CD4-positive, CD25-positive, alpha-beta regulatory T cell (primary cell): ENCODE measurements around the gene MARCHF7. TPM values are rescaled to one million over a fixed set of nuclear protein-coding genes. Genes with fewer than 3 reads are reported as not detected.
"Not testable (repeated sequence)": the region's sequence is repeated elsewhere in the genome, so short reads cannot be mapped to it uniquely, and the experiment has no call there.

Source experiments
- ATAC-seq, 2 donors: fragments of 150-1000 bp; cut with Tn5 transposase; one replicate each; pipeline ENCODE4 v1.10.0; 2021; ENCODE audit warnings: low read depth in 2 of 2, moderate number of reproducible peaks in 2 of 2, moderate library complexity in 1 of 2
- DNase-seq, 3 donors: peaks; one replicate each; pipeline versions ENCODE4 v3.0.0 to v3.0.0-alpha.2; 2012 to 2022; ENCODE audit warnings: mixed read lengths in 1 of 3
- H3K27ac ChIP-seq: one replicate; pipeline ENCODE4 v1.7.0; 2013; ENCODE audit warnings: mild to moderate bottlenecking, low read length; ENCODE audit not compliant: insufficient read depth, poor library complexity, severe bottlenecking
- H3K27me3 ChIP-seq: one replicate; pipeline ENCODE4 v1.7.0; 2013; ENCODE audit warnings: low read length; ENCODE audit not compliant: control insufficient read depth, insufficient read depth
- H3K36me3 ChIP-seq: one replicate; pipeline ENCODE4 v1.7.0; 2013; ENCODE audit warnings: mild to moderate bottlenecking, low read length, moderate library complexity; ENCODE audit not compliant: control insufficient read depth, insufficient read depth
- H3K4me1 ChIP-seq: 2 replicates; pipeline ENCODE4 v1.7.0; 2013; ENCODE audit warnings: mild to moderate bottlenecking, low read length; ENCODE audit not compliant: insufficient read depth, control insufficient read depth, poor library complexity, severe bottlenecking
- H3K4me3 ChIP-seq: one replicate; pipeline ENCODE4 v1.7.0; 2013; ENCODE audit warnings: low read depth, mild to moderate bottlenecking, low read length, moderate library complexity
- H3K9me3 ChIP-seq, 2 experiments: 1 replicate in 1 of 2; 2 replicates in 1 of 2; pipeline ENCODE4 v1.7.0; 2013; ENCODE audit warnings: low read length in 2 of 2, mild to moderate bottlenecking in 1 of 2, moderate library complexity in 1 of 2; ENCODE audit not compliant: control insufficient read depth in 2 of 2
- H3K27ac Mint-ChIP-seq, 3 donors: one replicate each; pipeline ENCODE4 v1.8.0; 2020 to 2022; ENCODE audit warnings: mild to moderate bottlenecking in 3 of 3, mixed read lengths in 3 of 3, moderate library complexity in 2 of 3
- H3K27me3 Mint-ChIP-seq: one replicate; pipeline ENCODE4 v1.8.0; 2022; ENCODE audit warnings: mild to moderate bottlenecking, mixed read lengths
- H3K36me3 Mint-ChIP-seq: one replicate; pipeline ENCODE4 v1.8.0; 2020; ENCODE audit warnings: mixed read lengths
- H3K4me1 Mint-ChIP-seq, 4 donors: one replicate each; pipeline ENCODE4 v1.8.0; 2020 to 2022; ENCODE audit warnings: mixed read lengths in 4 of 4, mild to moderate bottlenecking in 1 of 4
- H3K4me3 Mint-ChIP-seq, 4 donors: one replicate each; pipeline ENCODE4 v1.8.0; 2020 to 2022; ENCODE audit warnings: mild to moderate bottlenecking in 4 of 4, mixed read lengths in 4 of 4, moderate library complexity in 3 of 4
- H3K9me3 Mint-ChIP-seq, 7 donors: one replicate each; pipeline ENCODE4 v1.8.0; 2020 to 2022; ENCODE audit warnings: mixed read lengths in 7 of 7, mild to moderate bottlenecking in 3 of 7, moderate library complexity in 2 of 7
- polyA plus RNA-seq, 4 donors: library from polyadenylated mRNA; unstranded; fragments of 300-500 nt; fragmentation: Illumina TruSeq; gene quantifications; one replicate each; pipeline ENCODE4 v1.2.3, GENCODE V29; 2021
- total RNA-seq: library from RNA; stranded (reverse); gene quantifications from one replicate; pipeline ENCODE4 v1.2.3, GENCODE V29; 2022

Gene MARCHF7
- total and polyA plus RNA-seq, 5 donors from 2014 or later: 88.2 to 253 (median 222) TPM

DNA sequence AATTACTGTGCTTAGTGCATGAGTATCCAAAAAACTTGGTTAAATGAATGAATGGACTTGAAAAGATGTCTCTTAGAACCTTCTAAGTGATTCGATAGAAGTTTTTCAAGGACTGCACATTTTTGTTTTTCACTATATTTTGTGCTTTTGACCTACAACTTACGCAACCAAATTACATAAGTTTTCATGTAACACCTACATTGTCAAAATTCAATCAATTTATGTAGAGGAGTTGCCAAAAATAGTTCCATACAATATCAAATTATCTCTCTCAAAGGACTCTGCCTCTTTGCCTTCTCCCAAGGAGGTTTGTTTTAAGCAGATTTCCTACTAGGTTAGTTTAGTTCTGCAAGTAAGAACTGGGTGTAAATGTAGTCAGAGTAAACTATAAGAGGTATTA is 10.3 kb downstream of the MARCHF7 start:
- peak overlapping the region; percentile 34 to 72 (median 52) for H3K4me3 Mint-ChIP-seq
- DNase-seq (no peak), ATAC-seq (no peak)
- no peaks in the 10 kb centered on the region for H3K27me3 Mint-ChIP-seq
- H3K27me3 ChIP-seq: no peaks in the 10 kb centered on the region
- peaks cover 47% of the 10 kb centered on the region for H3K36me3 ChIP-seq
- no peak overlapping the region for H3K27ac ChIP-seq
- peak overlapping the region in 2 of 3 donors; percentile 17 to 78 for H3K27ac Mint-ChIP-seq
- peaks cover 54 to 95% (median 76%) of the 10 kb centered on the region in 4 donors for H3K4me1 Mint-ChIP-seq
- peaks cover 54% of the 10 kb centered on the region for H3K4me1 ChIP-seq
- H3K36me3 Mint-ChIP-seq: peaks cover 34% of the 10 kb centered on the region
- H3K4me3 ChIP-seq: peak overlapping the region; percentile 42
- H3K9me3 ChIP-seq: no peaks in the 10 kb centered on the region
- H3K9me3 Mint-ChIP-seq: peaks cover 0 to 5% (median 0%) of the 10 kb centered on the region in 7 donors

DNA sequence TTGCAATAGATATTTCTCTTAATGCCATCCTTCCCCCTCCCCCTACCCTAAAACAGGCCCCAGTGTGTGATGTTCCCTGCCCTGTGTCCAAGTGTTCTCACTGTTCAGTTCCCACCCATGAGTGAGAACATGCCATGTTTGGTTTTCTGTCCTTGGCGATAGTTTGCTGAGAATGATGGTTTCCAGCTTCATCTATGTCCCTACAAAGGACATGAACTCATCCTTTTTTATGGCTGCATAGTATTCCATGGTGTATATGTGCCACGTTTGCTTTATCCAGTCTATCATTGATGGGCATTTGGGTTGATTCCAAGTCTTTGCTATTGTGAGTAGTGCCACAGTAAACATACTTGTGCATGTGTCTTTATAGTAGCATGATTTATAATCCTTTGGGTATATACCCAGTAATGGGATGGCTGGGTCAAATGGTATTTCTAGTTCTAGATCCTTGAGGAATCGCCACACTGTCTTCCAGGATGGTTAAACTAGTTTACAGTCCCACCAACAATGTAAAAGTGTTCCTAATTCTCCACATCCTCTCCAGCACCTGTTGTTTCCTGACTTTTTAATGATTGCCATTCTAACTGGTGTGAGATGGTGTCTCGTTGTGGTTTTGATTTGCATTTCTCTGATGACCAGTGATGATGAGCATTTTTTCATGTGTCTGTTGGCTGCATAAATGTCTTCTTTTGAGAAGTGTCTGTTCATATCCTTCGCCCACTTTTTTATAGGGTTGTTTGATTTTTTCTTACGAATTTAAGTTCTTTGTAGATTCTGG is 12.7 kb downstream of the MARCHF7 start:
- not testable (repeated sequence) for H3K9me3 Mint-ChIP-seq, H3K9me3 ChIP-seq, DNase-seq, H3K27ac ChIP-seq, ATAC-seq, H3K27me3 ChIP-seq, H3K27me3 Mint-ChIP-seq, H3K4me3 ChIP-seq
- Histone ChIP-seq H3K4me1 (peaks cover 37% of the 10 kb centered on the region), H3K36me3 (peaks cover 46% of the 10 kb centered on the region)
- H3K4me3 Mint-ChIP-seq: peak overlapping the region in 2 of 4 donors; percentile 49 to 73
- H3K27ac Mint-ChIP-seq: peak overlapping the region in 1 of 3 donors; percentile 29
- H3K36me3 Mint-ChIP-seq: peaks cover 33% of the 10 kb centered on the region
- H3K4me1 Mint-ChIP-seq: peaks cover 59 to 92% (median 79%) of the 10 kb centered on the region in 4 donors

DNA sequence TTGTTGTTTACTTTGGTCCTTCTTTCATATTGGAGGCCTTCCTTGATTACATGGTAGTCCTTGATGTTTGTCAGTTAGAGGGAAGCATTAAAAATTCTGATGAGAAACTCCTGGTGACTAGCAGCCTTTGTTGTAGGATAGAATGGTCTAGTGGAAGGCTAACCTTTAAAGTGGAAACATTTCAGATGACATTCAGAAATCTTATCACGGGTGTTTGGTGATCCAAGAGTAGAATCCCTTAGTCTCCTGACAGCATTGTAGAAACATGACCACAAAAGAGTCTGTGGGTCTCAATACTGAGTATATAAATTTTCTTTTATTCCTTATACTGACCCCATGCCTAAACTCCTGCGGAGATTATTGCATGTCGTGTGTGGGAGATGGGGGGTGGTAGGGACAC is 13.4 kb downstream of the MARCHF7 start:
- Mint-ChIP-seq H3K4me1 (peaks cover 60 to 90% (median 75%) of the 10 kb centered on the region in 4 donors), H3K4me3 (peak overlapping the region in 3 of 4 donors; percentile 24 to 73 (median 29)), H3K27me3 (no peaks in the 10 kb centered on the region), H3K36me3 (peaks cover 35% of the 10 kb centered on the region), H3K27ac (peak overlapping the region in 1 of 3 donors; percentile 29), H3K9me3 (peaks cover 0 to 5% (median 0%) of the 10 kb centered on the region in 7 donors)
- no peak for DNase-seq
- Histone ChIP-seq H3K36me3 (peaks cover 49% of the 10 kb centered on the region), H3K4me1 (peaks cover 34% of the 10 kb centered on the region), H3K9me3 (no peaks in the 10 kb centered on the region), H3K4me3 (peak overlapping the region; percentile 26), H3K27me3 (no peaks in the 10 kb centered on the region), H3K27ac (no peak overlapping the region)
- ATAC-seq: no peak

DNA sequence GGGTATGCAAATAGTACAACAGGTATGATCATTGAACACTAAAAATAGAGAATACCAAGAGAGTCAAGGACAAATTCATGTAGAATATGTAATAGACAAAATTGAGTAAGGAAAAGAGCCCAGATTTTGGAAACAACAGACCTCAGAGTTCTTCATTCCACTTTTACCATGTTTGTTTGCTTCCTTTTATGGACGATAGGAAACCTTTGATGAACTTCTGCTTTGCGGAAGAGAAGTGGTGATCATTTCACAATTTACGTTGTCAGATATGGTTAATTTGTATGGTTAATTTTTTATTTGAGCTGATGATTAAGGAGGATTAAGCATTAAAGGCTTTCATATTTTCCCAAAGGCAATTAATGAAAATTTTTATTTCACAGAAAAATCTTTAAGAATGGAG is 16.3 kb downstream of the MARCHF7 start:
- Mint-ChIP-seq H3K36me3 (peaks cover 41% of the 10 kb centered on the region), H3K4me1 (peaks cover 43 to 71% (median 55%) of the 10 kb centered on the region in 4 donors)

DNA sequence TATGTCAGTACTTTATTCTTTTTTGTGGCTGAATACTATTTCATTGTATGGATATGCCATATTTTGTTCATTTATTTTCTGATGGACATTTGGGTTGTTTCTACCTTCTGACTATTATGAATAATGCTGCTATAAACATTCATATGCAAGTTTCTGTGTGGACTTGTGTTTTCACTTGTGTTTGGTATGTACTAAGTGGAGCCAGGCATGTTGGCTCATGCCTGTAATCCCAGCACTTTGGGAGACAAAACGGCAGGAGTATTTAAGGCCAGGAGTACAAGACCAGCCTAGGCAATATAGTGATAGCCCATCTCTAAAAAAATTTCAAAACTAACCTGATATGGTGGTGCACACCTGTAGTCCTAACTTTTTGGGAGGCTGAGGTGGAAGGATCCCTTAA is 23.3 kb downstream of the MARCHF7 start:
- Histone ChIP-seq H3K4me1 (no peaks in the 10 kb centered on the region), H3K36me3 (peaks cover 77% of the 10 kb centered on the region), H3K27me3 (no peaks in the 10 kb centered on the region), H3K27ac (no peak overlapping the region), H3K9me3 (no peaks in the 10 kb centered on the region), H3K4me3 (no peak overlapping the region)
- Mint-ChIP-seq H3K9me3 (no peaks in the 10 kb centered on the region), H3K4me3 (no peak overlapping the region), H3K36me3 (peaks cover 38% of the 10 kb centered on the region), H3K27ac (peak overlapping the region in 1 of 3 donors; percentile 20), H3K4me1 (peaks cover 31 to 57% (median 43%) of the 10 kb centered on the region in 4 donors), H3K27me3 (no peaks in the 10 kb centered on the region)
- ATAC-seq: no peak
- no peak for DNase-seq

More for the DNA sequence above, 16.3 kb downstream of the MARCHF7 start:
- Histone ChIP-seq H3K27ac (no peak overlapping the region), H3K36me3 (peaks cover 60% of the 10 kb centered on the region), H3K4me1 (peaks cover 5% of the 10 kb centered on the region), H3K9me3 (no peaks in the 10 kb centered on the region), H3K4me3 (no peak overlapping the region), H3K27me3 (no peaks in the 10 kb centered on the region)
- peaks cover 0 to 5% (median 0%) of the 10 kb centered on the region in 7 donors for H3K9me3 Mint-ChIP-seq
- DNase-seq (no peak), ATAC-seq (no peak)
- peak overlapping the region in 1 of 3 donors; percentile 16 for H3K27ac Mint-ChIP-seq
- H3K4me3 Mint-ChIP-seq: peak overlapping the region in 1 of 4 donors; percentile 23
- no peaks in the 10 kb centered on the region for H3K27me3 Mint-ChIP-seq

DNA sequence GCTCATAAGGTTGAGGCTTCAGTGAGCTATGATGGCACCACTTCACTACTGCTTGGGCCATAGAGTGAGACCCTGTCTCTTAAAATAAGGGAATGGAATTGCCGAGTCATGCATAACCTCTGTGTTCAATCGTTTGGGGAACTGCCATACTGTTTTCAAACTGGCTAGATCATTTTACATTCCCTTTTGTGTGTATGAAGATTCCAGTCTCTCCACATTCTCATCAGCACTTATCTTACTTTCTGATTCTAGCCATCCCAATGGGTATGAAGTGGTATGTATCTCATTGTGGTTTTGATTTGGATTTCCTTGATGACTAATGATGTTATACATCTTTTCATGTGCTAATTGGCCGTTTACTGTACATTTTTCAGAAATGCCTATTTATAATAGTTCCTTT is 23.7 kb downstream of the MARCHF7 start:
- H3K27me3 ChIP-seq: no peaks in the 10 kb centered on the region
- Mint-ChIP-seq H3K4me3 (no peak overlapping the region), H3K27ac (peak overlapping the region in 1 of 3 donors; percentile 20), H3K9me3 (no peaks in the 10 kb centered on the region), H3K27me3 (no peaks in the 10 kb centered on the region), H3K36me3 (peaks cover 35% of the 10 kb centered on the region), H3K4me1 (peaks cover 31 to 57% (median 43%) of the 10 kb centered on the region in 4 donors)
- H3K9me3 ChIP-seq: no peaks in the 10 kb centered on the region
- H3K36me3 ChIP-seq: peaks cover 73% of the 10 kb centered on the region
- no peak for DNase-seq
- no peaks in the 10 kb centered on the region for H3K4me1 ChIP-seq
- ATAC-seq: no peak
- no peak overlapping the region for H3K4me3 ChIP-seq
- H3K27ac ChIP-seq: no peak overlapping the region

DNA sequence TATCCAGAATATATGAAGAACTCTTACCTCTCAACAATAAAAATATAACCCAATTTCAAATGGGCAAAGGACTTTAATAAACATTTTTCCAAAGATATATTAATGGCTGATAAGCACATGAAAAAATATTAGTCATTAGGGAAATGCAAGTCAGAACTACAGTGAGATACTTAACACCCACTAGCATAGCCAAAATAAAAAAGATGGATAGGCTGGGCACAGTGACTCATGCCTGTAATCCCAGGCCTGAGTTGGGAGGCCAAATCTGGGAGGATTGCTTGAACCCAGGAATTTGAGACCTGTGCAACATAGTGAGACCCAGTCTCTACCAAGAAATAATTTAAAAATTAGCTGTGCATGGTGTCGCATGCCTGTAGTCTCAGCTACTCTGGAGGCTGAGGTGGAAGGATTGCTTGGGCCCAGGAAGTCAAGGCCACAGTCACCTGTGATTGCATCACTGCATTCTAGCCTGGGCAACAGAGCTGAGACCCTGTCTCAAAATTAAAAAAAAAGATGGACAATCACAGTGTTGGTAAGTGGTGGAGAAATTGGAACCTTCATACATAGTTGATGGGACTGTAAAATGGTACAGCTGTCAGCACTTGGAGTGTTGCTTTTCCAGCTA is 25.1 kb downstream of the MARCHF7 start:
- H3K9me3 ChIP-seq: no peaks in the 10 kb centered on the region
- no peaks in the 10 kb centered on the region for H3K27me3 Mint-ChIP-seq
- peaks cover 67% of the 10 kb centered on the region for H3K36me3 ChIP-seq
- ATAC-seq (no peak), DNase-seq (no peak)
- H3K4me1 ChIP-seq: no peaks in the 10 kb centered on the region
- no peaks in the 10 kb centered on the region for H3K9me3 Mint-ChIP-seq
- H3K4me3 Mint-ChIP-seq: no peak overlapping the region
- no peaks in the 10 kb centered on the region for H3K27me3 ChIP-seq
- peaks cover 35 to 66% (median 51%) of the 10 kb centered on the region in 4 donors for H3K4me1 Mint-ChIP-seq
- peaks cover 37% of the 10 kb centered on the region for H3K36me3 Mint-ChIP-seq
- H3K27ac Mint-ChIP-seq: peak overlapping the region in 1 of 3 donors; percentile 43
- H3K4me3 ChIP-seq: no peak overlapping the region
- no peak overlapping the region for H3K27ac ChIP-seq
